Measurements from ENCODE around the gene SMG6.
A peak's percentile ranks its signal among the peaks of the same experiment; 100 is the strongest.

SMG6 gene

DNA sequence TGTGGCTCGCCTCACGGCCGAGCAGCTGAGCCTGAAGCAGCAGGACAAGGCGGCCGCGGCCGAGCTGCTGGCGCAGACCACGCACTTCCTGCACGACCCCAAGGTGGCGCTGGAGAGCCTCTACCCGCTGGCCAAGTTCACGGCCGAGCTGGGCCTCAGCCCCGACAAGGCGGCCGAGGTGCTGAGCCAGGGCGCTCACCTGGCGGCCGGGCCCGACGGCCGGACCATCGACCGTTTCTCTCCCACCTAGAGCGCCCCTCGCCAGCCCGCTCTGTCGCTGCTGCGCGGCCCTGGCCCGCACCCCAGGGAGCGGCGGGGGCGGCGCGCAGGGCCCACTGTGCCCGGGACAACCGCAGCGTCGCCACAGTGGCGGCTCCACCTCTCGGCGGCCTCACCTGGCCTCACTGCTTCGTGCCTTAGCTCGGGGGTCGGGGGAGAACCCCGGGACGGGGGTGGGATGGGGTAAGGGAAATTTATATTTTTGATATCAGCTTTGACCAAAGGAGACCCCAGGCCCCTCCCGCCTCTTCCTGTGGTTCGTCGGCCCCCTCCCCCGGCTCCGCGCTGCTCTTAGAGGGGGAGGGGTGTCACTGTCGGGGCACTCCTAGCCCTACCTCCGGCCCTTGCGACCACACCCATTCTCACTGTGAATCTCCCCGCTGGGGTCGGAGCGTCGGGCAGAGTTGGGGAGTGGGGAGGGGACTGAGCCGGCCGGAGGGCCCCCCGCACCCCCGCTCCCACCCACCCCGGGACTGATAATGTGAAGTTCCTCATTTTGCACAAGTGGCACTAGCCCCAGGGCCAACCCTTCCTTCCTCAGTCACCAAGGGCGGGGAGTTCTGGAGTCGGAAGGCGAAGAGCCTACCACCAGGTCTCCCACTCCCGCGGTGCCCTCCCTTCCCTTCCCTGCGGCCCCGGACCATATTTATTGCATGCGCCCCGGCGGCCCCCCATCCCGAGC, 244.7 kb downstream of the SMG6 start:
- peak; percentile 86 to 94 (median 91) for DNase-seq

DNA sequence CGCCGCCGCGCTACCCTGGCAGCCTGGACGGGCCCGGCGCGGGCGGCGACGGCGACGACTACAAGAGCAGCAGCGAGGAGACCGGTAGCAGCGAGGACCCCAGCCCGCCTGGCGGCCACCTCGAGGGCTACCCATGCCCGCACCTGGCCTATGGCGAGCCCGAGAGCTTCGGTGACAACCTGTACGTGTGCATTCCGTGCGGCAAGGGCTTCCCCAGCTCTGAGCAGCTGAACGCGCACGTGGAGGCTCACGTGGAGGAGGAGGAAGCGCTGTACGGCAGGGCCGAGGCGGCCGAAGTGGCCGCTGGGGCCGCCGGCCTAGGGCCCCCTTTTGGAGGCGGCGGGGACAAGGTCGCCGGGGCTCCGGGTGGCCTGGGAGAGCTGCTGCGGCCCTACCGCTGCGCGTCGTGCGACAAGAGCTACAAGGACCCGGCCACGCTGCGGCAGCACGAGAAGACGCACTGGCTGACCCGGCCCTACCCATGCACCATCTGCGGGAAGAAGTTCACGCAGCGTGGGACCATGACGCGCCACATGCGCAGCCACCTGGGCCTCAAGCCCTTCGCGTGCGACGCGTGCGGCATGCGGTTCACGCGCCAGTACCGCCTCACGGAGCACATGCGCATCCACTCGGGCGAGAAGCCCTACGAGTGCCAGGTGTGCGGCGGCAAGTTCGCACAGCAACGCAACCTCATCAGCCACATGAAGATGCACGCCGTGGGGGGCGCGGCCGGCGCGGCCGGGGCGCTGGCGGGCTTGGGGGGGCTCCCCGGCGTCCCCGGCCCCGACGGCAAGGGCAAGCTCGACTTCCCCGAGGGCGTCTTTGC, 245.6 kb downstream of the SMG6 start:
- DNase-seq: peak in 3 of 4 experiments; percentile 39 to 56 (median 43)

- peak in 2 of 4 experiments; percentile 45 to 52 for DNase-seq
These were observed 246.3 kb downstream of the SMG6 start for GRCh38 chr17:2057175-2057759.

DNA sequence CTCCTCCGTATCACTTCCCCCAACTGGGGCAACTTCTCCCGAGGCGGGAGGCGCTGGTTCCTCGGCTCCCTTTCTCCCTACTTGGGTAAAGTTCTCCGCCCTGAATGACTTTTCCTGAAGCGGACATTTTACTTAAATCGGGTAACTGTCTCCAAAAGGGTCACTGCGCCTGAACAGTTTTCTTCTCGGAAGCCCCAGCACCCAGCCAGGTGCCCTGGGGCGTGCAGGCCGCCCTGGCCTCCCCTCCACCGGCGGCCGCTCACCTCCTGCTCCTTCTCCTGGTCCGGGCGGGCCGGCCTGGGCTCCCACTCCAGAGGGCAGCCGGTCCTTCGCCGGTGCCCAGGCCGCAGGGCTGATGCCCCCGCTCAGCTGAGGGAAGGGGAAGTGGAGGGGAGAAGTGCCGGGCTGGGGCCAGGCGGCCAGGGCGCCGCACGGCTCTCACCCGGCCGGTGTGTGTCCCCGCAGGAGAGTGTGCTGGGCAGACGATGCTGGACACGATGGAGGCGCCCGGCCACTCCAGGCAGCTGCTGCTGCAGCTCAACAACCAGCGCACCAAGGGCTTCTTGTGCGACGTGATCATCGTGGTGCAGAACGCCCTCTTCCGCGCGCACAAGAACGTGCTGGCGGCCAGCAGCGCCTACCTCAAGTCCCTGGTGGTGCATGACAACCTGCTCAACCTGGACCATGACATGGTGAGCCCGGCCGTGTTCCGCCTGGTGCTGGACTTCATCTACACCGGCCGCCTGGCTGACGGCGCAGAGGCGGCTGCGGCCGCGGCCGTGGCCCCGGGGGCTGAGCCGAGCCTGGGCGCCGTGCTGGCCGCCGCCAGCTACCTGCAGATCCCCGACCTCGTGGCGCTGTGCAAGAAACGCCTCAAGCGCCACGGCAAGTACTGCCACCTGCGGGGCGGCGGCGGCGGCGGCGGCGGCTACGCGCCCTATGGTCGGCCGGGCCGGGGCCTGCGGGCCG, 247.1 kb downstream of the SMG6 start:
- peak; percentile 59 to 84 (median 72) for DNase-seq

GRCh38 chr17:2055292-2056205, 248.0 kb downstream of the SMG6 start:
- peak in 2 of 4 experiments; percentile 16 to 34 for DNase-seq

DNA sequence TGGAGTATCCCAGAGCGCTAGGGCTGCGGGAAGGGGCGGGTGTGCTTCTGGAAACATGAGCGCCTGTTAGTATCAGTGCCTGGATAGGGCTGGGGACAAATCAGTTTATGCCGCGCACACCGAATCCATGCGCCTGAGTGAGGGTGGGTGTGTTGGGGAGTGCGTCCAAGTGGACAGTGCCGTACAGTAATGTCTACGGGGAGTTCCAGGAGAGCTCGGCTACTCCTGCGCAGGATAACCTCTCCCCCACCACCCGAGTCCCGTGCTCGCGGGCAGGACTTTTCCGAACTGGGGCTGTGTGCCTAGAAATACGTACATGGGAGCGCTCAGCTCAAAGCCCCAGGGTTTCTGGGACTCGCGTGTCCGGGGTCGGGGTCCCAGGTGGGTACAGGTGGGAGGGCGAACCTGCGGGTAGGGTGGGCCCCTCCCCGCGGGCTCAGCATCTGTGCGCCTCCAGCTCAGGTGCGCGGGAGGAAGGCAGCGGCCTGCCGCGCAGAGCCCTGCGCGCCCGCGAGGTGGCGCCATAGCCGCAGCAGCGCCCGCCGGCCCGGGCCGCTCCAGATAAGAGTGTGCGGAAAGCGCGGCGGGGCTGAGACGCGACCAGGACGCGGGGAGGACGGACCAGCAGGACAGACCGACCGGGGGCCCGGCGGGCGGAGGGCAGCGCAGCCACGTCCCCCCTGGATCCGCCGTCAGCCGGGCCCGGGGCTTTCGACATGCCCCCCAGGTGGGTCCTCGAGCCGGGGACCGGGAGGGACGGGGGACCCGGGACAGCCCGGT, 248.9 kb downstream of the SMG6 start, which contains the start of gene HIC1:
Gene HIC1 (plus strand): TSS at position 592 of the 780 bp plus-strand sequence. CDS start 1,588 bp downstream, outside the sequence.
- DNase-seq: peak; percentile 75 to 91 (median 86)

GRCh38 chr17:2054262-2054511, 249.4 kb downstream of the SMG6 start:
- no peak for DNase-seq

DNA sequence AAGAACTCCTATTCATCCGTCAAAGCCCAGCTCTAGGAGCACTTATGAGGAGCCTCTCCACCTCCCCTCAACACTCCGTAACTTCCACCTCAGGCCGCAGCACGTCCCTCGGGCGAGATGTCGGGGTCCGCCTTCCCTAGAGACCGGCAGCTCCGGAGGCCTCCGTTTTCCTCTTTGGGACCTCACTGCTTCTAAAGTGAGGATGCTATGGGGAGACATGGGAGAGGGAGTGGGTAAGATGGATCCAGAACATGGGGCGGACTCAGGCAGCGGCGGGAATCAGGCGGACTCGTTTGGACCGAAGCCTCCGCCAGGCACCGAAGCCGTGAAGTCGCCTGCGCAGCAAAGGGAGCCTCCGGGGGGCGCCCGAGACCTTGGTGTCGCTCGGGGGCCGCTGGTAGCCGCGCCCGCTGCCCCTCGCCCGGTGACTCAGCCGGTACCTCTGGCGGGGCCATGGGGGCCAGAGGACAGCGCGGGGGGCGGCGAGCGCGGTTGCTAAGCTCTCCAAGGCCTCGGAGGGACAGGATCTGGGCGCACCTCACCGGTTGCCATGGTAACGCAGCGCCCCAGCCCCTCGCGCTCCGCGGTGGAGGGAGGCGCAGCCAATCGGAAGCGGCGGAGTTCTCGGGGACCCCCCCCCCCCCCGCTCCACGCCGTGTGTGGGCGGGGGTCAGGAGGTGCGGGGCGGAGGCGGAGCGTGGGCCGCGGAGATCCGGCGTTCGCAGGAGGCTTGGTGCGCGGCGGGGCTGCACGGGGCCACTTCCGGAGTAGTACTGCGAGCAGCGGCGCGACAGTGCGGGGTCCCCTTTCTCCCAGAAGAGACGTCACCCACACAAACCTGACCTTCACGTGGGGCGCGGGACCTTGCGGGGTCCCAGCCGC, 250.0 kb downstream of the SMG6 start:
- DNase-seq: peak; percentile 75 to 87 (median 78)

DNA sequence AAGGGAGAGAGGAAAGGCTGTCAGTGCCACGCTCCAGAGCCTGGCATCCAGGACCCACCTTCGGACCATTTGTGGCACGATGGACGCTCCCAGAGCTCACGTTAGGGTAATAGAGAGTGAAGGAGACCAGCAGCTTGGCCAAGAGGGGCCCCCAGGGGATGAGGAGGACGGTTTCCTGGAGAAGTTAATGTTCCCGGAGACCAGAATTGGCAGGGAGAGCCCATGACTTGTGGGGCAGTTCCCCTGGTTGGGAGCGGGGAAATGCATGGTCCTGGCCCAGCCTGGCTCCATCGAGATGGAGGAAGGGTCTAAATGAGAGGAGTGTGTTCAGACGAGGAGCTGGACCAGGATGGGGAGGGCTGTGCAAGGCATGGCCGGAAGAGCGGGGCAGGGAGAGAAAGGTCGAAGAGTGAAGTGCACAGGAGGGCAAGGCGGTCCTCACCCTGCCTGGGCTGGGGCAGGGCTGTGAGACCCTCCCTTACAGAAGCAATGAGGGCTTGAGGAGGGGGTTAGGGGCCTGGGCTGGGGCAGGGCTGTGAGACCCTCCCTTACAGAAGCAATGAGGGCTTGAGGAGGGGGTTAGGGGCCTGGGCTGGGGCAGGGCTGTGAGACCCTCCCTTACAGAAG, 251.5 kb downstream of the SMG6 start:
- peak in 1 of 4 experiments; percentile 27 for DNase-seq

- peak; percentile 59 to 81 (median 78) for DNase-seq
These were observed 252.3 kb downstream of the SMG6 start for GRCh38 chr17:2051061-2051932.

DNA sequence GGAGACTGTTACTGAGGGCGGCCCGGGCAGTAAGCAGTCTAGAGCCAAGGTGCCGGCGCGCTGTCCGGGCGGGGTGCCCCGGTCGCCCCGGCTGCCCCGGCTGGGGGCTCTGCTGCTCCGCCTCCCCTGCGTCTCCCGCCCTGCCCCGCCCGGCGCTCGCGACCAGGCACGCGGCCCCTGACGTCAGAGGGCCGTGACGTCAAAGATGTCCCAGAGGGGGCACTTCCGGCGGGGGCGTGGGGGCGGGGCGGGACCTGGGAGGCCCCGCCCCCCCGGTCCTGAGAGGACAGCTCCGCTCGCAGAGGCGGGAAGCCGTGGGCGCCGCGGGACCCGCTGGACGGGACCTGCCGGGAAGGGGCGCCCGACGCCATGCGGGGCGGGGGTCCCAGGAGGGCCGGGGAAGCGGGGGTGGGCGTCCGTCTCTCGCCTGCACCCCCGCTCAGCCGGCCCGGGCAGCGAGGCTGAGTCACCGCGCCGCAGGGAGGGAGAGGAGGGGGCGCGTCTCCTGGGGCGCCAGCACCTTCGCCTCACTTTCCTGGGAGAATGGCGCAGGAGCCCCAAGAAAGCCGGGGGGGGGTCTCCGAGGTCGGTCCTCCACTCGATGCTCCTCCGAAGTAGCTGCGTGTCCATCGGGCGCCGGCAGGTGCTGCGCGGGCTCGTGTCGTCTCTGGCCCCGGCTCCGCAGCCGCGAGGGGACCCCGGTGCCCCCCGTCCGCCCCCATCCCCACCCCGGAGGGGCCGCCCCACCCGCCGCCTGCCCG, 253.1 kb downstream of the SMG6 start:
- peak; percentile 80 to 88 (median 84) for DNase-seq

- peak; percentile 84 to 93 (median 88) for DNase-seq
These were observed 254.0 kb downstream of the SMG6 start for GRCh38 chr17:2049333-2050299.

DNA sequence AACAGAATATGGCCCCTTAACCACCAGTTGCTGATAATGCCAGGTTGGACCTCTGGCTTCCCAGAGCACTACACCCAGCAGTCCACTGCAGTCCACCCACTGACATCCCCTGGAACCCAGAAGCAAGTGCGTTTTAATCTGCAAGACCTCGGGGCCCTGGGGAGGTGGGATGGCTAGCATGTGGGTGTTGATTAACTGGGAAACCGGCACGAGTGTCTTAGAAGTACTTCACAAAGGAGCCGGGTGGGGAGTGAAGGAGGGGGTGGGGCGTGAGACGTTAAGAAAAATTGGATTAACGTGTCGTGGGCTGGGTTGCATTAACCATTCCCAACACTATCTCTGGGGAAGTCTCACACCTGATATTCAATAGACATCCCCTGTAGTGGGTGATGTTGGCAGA, 254.8 kb downstream of the SMG6 start:
- DNase-seq: no peak

- DNase-seq: no peak
These were observed 256.0 kb downstream of the SMG6 start for GRCh38 chr17:2047590-2047989.

- DNase-seq: no peak
These were observed 259.2 kb downstream of the SMG6 start for GRCh38 chr17:2044263-2044894.

Data from suppressor macrophage (primary cell).